OCI-LY3 (cell line): ENCODE measurements around the gene MTHFSD.

Source experiments
- H2AFZ ChIP-seq: fragments of 200-600, 300-600 bp; shearing (Covaris generic); 2 replicates; pipeline ENCODE4 v1.6.0; 2014; ENCODE audit warnings: antibody characterized with exemption, low read depth, low read length
- H3K27ac ChIP-seq: fragments of 200-600, 300-600 bp; sonication (generic); 2 replicates; pipeline ENCODE4 v1.5.1; 2014; ENCODE audit warnings: mild to moderate bottlenecking, low read length, moderate library complexity, mixed read lengths
- H3K27me3 ChIP-seq: fragments of 200-600, 300-600 bp; sonication (generic); 2 replicates; pipeline ENCODE4 v1.6.1; 2014; ENCODE audit warnings: low read depth, low read length, mixed read lengths
- H3K36me3 ChIP-seq: fragments of 200-600, 300-600 bp; sonication (generic); replicated peaks from 2 replicates; pipeline ENCODE3; 2014; ENCODE audit warnings: low read depth, low read length, mixed read lengths
- H3K4me1 ChIP-seq: fragments of 300-600, 200-600 bp; sonication (generic); 2 replicates; pipeline ENCODE4 v1.6.1; 2014; ENCODE audit warnings: low read length, mixed read lengths
- H3K4me2 ChIP-seq: fragments of 200-600, 300-600 bp; sonication (generic); 2 replicates; pipeline ENCODE4 v1.6.1; 2014; ENCODE audit warnings: low read length, mixed read lengths
- H3K4me3 ChIP-seq: fragments of 300-600, 200-600 bp; sonication (generic); 2 replicates; pipeline ENCODE4 v1.5.1; 2014; ENCODE audit warnings: antibody characterized with exemption, mild to moderate bottlenecking, low read length, moderate library complexity
- H3K79me2 ChIP-seq: fragments of 300-600, 200-600 bp; shearing (Covaris generic); 2 replicates; pipeline ENCODE4 v1.6.1; 2014; ENCODE audit warnings: mild to moderate bottlenecking, low read length, mixed read lengths
- H3K9ac ChIP-seq: fragments of 300-600, 200-600 bp; shearing (Covaris generic); 2 replicates; pipeline ENCODE4 v1.6.0; 2014; ENCODE audit warnings: mild to moderate bottlenecking, low read length, moderate library complexity
- H3K9me3 ChIP-seq: fragments of 200-600, 300-600 bp; shearing (Covaris generic); 2 replicates; pipeline ENCODE4 v1.6.1; 2014; ENCODE audit warnings: low read length, mixed read lengths; ENCODE audit not compliant: insufficient read depth
- H4K20me1 ChIP-seq: fragments of 200-600, 300-600 bp; sonication (generic); 2 replicates; pipeline ENCODE4 v1.6.1; 2016; ENCODE audit warnings: low read length, mixed read lengths; ENCODE audit not compliant: insufficient read depth
- CTCF ChIP-seq: fragments of 200-600, 300-600 bp; sonication (generic); IDR thresholded peaks from 2 replicates; pipeline ENCODE4 v1.5.1; 2014; ENCODE audit warnings: antibody characterized with exemption, low read length, low read depth
- EZH2phosphoT487 ChIP-seq: fragments of 200-600 bp; shearing (Covaris generic); IDR thresholded peaks from 2 replicates; pipeline ENCODE4 v1.6.1; 2018; ENCODE audit warnings: antibody characterized with exemption, mixed run types, low read depth

The MTHFSD gene

DNA sequence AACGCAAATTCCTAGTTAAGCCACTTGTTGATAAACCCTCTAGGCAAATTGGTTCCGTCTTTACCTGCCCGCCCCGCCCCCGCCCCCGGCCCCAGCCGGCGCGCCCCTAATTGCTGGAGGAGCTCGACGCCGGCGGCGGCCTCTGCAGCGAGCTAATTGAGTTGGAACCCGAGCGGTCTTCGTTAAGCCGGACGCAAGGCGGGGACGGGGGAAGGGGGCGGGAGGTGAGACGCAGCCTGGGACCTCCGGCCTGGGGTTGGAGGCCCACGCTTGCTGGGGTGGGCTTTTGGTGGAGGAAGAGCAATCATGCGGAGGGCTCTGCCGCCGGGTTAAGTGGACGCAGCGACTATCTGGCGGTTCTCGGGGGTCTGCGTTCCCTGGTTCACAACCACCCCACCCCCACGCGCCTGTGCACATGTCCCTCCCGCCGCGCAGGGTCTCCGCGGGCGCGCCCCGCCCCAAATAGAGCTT is 57.4 kb downstream of the MTHFSD start:
- no peak overlapping the region for H2AFZ ChIP-seq
- no peak overlapping the region for H3K27ac ChIP-seq
- TF ChIP-seq CTCF (no peak), EZH2phosphoT487 (no peak)
- H4K20me1 ChIP-seq = no peaks in the 10 kb centered on the region
- no peaks in the 10 kb centered on the region for H3K4me1 ChIP-seq
- no peak overlapping the region for H3K4me3 ChIP-seq
- peaks cover 15% of the 10 kb centered on the region for H3K27me3 ChIP-seq
- no peaks in the 10 kb centered on the region for H3K9me3 ChIP-seq
- H3K4me2 ChIP-seq = no peak overlapping the region
- no peaks in the 10 kb centered on the region for H3K36me3 ChIP-seq
- H3K9ac ChIP-seq = no peak overlapping the region
- no peaks in the 10 kb centered on the region for H3K79me2 ChIP-seq

GRCh38 chr16:86496929-86497461 is 58.0 kb downstream of the MTHFSD start:
- peaks cover 11% of the 10 kb centered on the region for H3K27me3 ChIP-seq
- no peaks in the 10 kb centered on the region for H3K79me2 ChIP-seq
- H3K4me3 ChIP-seq = no peak overlapping the region
- no peak overlapping the region for H3K27ac ChIP-seq
- no peaks in the 10 kb centered on the region for H3K36me3 ChIP-seq
- H4K20me1 ChIP-seq = no peaks in the 10 kb centered on the region
- no peaks in the 10 kb centered on the region for H3K4me1 ChIP-seq
- H3K9ac ChIP-seq = no peak overlapping the region
- TF ChIP-seq CTCF (no peak), EZH2phosphoT487 (no peak)
- H3K4me2 ChIP-seq = no peak overlapping the region
- no peak overlapping the region for H2AFZ ChIP-seq
- no peaks in the 10 kb centered on the region for H3K9me3 ChIP-seq

GRCh38 chr16:86496262-86496928 is 58.6 kb downstream of the MTHFSD start:
- TF ChIP-seq CTCF (no peak), EZH2phosphoT487 (no peak)
- no peaks in the 10 kb centered on the region for H3K36me3 ChIP-seq
- no peak overlapping the region for H2AFZ ChIP-seq
- H3K27ac ChIP-seq = no peak overlapping the region
- no peaks in the 10 kb centered on the region for H3K79me2 ChIP-seq
- no peak overlapping the region for H3K9ac ChIP-seq
- peaks cover 17% of the 10 kb centered on the region for H3K27me3 ChIP-seq
- no peaks in the 10 kb centered on the region for H4K20me1 ChIP-seq
- H3K9me3 ChIP-seq = no peaks in the 10 kb centered on the region
- no peaks in the 10 kb centered on the region for H3K4me1 ChIP-seq
- no peak overlapping the region for H3K4me2 ChIP-seq
- H3K4me3 ChIP-seq = no peak overlapping the region

- H3K27me3 ChIP-seq = peaks cover 17% of the 10 kb centered on the region
- no peaks in the 10 kb centered on the region for H4K20me1 ChIP-seq
- no peak overlapping the region for H3K9ac ChIP-seq
- no peak for TF ChIP-seq CTCF
- TF ChIP-seq EZH2phosphoT487 = no peak
- no peak overlapping the region for H3K4me3 ChIP-seq
- H3K4me1 ChIP-seq = no peaks in the 10 kb centered on the region
- no peak overlapping the region for H3K4me2 ChIP-seq
- no peak overlapping the region for H3K27ac ChIP-seq
- H3K79me2 ChIP-seq = no peaks in the 10 kb centered on the region
- H2AFZ ChIP-seq = no peak overlapping the region
- H3K9me3 ChIP-seq = no peaks in the 10 kb centered on the region
- H3K36me3 ChIP-seq = no peaks in the 10 kb centered on the region
Observed at GRCh38 chr16:86495756-86496261, 59.2 kb downstream of the MTHFSD start.
